ENCODE measurements around the gene INO80.

DNA sequence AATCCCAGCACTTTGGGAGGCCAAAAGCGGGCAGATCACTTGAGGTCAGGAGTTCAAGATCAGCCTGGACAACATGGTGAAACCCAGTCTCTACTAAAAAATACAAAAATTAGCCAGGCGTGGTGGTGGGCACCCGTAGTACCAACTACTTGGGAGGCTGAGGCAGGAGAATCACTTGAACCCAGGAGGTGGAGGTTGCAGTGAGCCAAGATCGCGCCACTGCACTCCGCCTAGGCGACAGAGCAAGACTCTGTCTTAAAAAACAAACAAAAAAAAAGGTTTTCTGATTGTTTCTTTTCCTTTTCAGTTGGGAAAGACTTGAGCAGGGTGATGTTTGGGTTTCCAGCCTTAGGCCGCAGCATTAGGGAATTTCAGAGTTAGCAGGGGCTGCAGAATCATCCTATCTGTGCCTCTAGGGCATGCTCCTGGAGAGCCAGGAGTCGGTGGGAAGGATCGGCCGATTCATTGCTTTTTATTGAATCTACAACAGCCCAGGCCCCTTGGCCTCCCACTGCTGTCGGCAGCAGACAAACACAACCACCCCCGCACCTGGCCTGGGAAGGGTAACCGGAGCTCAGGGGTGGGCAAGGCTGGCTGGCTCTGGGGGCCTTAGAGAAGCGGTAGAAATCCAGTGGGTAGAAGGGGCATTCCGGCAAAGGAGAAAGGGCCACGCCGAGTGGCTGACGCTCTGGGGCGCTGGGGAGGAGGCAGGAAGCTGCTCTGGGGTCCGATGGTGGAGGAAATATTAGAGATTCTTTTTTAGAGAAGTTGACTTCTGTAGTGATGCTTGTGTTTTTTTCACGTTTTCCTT is 156.5 kb downstream of the INO80 start:
- TF ChIP-seq, protein P1, sequence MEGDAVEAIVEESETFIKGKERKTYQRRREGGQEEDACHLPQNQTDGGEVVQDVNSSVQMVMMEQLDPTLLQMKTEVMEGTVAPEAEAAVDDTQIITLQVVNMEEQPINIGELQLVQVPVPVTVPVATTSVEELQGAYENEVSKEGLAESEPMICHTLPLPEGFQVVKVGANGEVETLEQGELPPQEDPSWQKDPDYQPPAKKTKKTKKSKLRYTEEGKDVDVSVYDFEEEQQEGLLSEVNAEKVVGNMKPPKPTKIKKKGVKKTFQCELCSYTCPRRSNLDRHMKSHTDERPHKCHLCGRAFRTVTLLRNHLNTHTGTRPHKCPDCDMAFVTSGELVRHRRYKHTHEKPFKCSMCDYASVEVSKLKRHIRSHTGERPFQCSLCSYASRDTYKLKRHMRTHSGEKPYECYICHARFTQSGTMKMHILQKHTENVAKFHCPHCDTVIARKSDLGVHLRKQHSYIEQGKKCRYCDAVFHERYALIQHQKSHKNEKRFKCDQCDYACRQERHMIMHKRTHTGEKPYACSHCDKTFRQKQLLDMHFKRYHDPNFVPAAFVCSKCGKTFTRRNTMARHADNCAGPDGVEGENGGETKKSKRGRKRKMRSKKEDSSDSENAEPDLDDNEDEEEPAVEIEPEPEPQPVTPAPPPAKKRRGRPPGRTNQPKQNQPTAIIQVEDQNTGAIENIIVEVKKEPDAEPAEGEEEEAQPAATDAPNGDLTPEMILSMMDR (IDR thresholded peaks at IDR 0.05) = no peak
- TF ChIP-seq EZH2 (IDR thresholded peaks at IDR 0.05; ENCODE audit: borderline replicate concordance, insufficient read depth, low read depth, low read length, poor library complexity, severe bottlenecking) = no peak

All from B cell (primary cell).